Measurements from ENCODE around the gene SF3B1. TPM values are rescaled to one million over a fixed set of nuclear protein-coding genes. Genes with fewer than 3 reads are reported as not detected.

Gene SF3B1
- polyA plus RNA-seq, 3 donors = 105 to 494 (median 152) TPM

DNA sequence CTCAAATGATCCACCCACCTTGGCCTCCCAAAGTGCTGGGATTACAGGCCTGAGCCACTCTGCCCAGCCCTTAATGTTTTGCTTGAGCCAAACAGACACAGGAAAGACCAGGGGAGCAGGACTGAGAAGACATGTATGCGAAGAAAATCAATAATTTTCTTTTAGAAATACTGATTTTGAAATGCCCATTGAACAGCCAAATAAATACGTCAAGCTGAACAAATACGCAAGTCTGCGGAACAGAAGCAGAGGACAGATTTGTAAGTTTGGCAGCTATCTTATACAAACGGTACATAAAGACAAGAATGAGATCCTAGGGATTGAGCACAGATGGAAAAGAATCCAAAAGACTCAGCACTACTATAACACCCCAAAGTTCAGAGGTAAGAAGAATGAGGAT is 20.8 kb downstream of the SF3B1 start:
- WGBS (ENCODE audit: insufficient coverage) = 100% methylated on average over 1 of the region's 5 CpGs

DNA sequence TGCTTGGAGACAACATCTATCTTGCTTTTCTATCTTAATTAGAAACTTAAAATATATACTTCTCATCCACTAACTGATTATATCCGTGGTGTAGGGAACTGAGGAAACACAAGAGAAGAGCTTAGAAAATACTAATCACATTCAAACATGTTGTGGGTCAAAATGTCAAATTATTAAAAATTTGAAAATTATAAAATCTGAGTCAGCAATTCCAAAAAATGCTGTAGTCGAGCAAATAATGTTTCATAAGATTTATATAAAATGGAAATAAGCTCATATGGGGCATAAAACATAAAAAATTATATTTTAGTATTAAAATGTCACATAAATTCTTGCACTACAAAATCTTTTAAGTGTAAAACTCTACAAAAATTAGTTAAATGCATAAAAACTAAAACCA is 29.2 kb downstream of the SF3B1 start:
- intact Hi-C loops (cut with micrococcal nuclease) = loop anchor here in 1 of 2 donors (10.0 kb wide), 1 partner anchor 631 kb away; no protein-coding TSS in a partner anchor
- Histone ChIP-seq H3K4me1 (ENCODE audit: control insufficient read depth in 1 of 2, insufficient read depth in 2 of 2, low read length in 2 of 2) (no peaks in the 10 kb centered on the region), H3K79me2 (ENCODE audit: insufficient read depth, low read length) (peaks cover 29% of the 10 kb centered on the region), H3K36me3 (replicated peaks in 1 of 2; ENCODE audit: control insufficient read depth in 1 of 2, insufficient read depth in 2 of 2, low read length in 2 of 2) (peaks cover 99% of the 10 kb centered on the region in 2 donors), H3K27me3 (ENCODE audit: control insufficient read depth in 2 of 2, insufficient read depth in 2 of 2, low read length in 2 of 2) (no peaks in the 10 kb centered on the region), H3K9me3 (replicated peaks in 1 of 2; ENCODE audit: control insufficient read depth in 1 of 2, insufficient read depth in 1 of 2, low read length in 2 of 2) (no peaks in the 10 kb centered on the region), H3K27ac (ENCODE audit: low read depth in 1 of 2, low read length in 2 of 2) (no peak overlapping the region), H2AFZ (ENCODE audit: insufficient read depth, low read depth, low read length, poor library complexity, severe bottlenecking) (no peak overlapping the region), H3K4me3 (replicated peaks in 1 of 3; ENCODE audit: low read depth in 2 of 3, low read length in 3 of 3) (no peak overlapping the region), H3K9ac (ENCODE audit: insufficient read depth, low read length, poor library complexity, severe bottlenecking) (no peak overlapping the region), H3K4me2 (replicated peaks; ENCODE audit: extremely low read depth, low read length, poor library complexity, severe bottlenecking) (no peak overlapping the region), H4K20me1 (ENCODE audit: insufficient read depth, low read length) (peaks cover 90% of the 10 kb centered on the region)
- WGBS (ENCODE audit: insufficient coverage) = no CpG with 5 or more reads among the region's 2 CpGs
- TF ChIP-seq, protein P1, sequence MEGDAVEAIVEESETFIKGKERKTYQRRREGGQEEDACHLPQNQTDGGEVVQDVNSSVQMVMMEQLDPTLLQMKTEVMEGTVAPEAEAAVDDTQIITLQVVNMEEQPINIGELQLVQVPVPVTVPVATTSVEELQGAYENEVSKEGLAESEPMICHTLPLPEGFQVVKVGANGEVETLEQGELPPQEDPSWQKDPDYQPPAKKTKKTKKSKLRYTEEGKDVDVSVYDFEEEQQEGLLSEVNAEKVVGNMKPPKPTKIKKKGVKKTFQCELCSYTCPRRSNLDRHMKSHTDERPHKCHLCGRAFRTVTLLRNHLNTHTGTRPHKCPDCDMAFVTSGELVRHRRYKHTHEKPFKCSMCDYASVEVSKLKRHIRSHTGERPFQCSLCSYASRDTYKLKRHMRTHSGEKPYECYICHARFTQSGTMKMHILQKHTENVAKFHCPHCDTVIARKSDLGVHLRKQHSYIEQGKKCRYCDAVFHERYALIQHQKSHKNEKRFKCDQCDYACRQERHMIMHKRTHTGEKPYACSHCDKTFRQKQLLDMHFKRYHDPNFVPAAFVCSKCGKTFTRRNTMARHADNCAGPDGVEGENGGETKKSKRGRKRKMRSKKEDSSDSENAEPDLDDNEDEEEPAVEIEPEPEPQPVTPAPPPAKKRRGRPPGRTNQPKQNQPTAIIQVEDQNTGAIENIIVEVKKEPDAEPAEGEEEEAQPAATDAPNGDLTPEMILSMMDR (IDR thresholded peaks at IDR 0.05) = no peak
- Mint-ChIP-seq H3K27ac (no peak overlapping the region), H3K9me3 (no peaks in the 10 kb centered on the region), H3K4me1 (no peaks in the 10 kb centered on the region), H3K36me3 (peaks cover 85 to 99% of the 10 kb centered on the region in 2 donors), H3K27me3 (ENCODE audit: low read depth in 3 of 3) (peaks cover 0 to 2% (median 0%) of the 10 kb centered on the region in 3 donors), H3K4me3 (no peak overlapping the region)
- no peak for DNase-seq

More for the DNA sequence above, 20.8 kb downstream of the SF3B1 start:
- H4K20me1 ChIP-seq (ENCODE audit: insufficient read depth, low read length) = peaks cover 96% of the 10 kb centered on the region
- Mint-ChIP-seq H3K9me3 (peaks cover 0 to 2% (median 0%) of the 10 kb centered on the region in 7 donors), H3K36me3 (peaks cover 66 to 91% of the 10 kb centered on the region in 2 donors), H3K27ac (no peak overlapping the region), H3K27me3 (ENCODE audit: low read depth in 3 of 3) (no peaks in the 10 kb centered on the region), H3K4me1 (no peaks in the 10 kb centered on the region), H3K4me3 (no peak overlapping the region)
- no peaks in the 10 kb centered on the region for H3K9me3 ChIP-seq (replicated peaks in 1 of 2; ENCODE audit: control insufficient read depth in 1 of 2, insufficient read depth in 1 of 2, low read length in 2 of 2)
- H3K27ac ChIP-seq (ENCODE audit: low read depth in 1 of 2, low read length in 2 of 2) = no peak overlapping the region
- no peak overlapping the region for H2AFZ ChIP-seq (ENCODE audit: insufficient read depth, low read depth, low read length, poor library complexity, severe bottlenecking)
- H3K9ac ChIP-seq (ENCODE audit: insufficient read depth, low read length, poor library complexity, severe bottlenecking) = no peak overlapping the region
- no peak for DNase-seq
- no peaks in the 10 kb centered on the region for H3K4me1 ChIP-seq (ENCODE audit: control insufficient read depth in 1 of 2, insufficient read depth in 2 of 2, low read length in 2 of 2)
- H3K4me2 ChIP-seq (replicated peaks; ENCODE audit: extremely low read depth, low read length, poor library complexity, severe bottlenecking) = no peak overlapping the region
- peaks cover 93 to 99% of the 10 kb centered on the region in 2 donors for H3K36me3 ChIP-seq (replicated peaks in 1 of 2; ENCODE audit: control insufficient read depth in 1 of 2, insufficient read depth in 2 of 2, low read length in 2 of 2)
- no peaks in the 10 kb centered on the region for H3K27me3 ChIP-seq (ENCODE audit: control insufficient read depth in 2 of 2, insufficient read depth in 2 of 2, low read length in 2 of 2)
- no peak overlapping the region for H3K4me3 ChIP-seq (replicated peaks in 1 of 3; ENCODE audit: low read depth in 2 of 3, low read length in 3 of 3)
- H3K79me2 ChIP-seq (ENCODE audit: insufficient read depth, low read length) = peaks cover 81% of the 10 kb centered on the region
- TF ChIP-seq, protein P1 (IDR thresholded peaks at IDR 0.05) = no peak
- intact Hi-C loops (cut with micrococcal nuclease) = loop anchor here in 1 of 2 donors (10.0 kb wide), 1 partner anchor 51 kb away; no protein-coding TSS in a partner anchor

Measured in CD14-positive monocyte (primary cell).